Measurements from ENCODE around the gene IL31RA.

The IL31RA gene

DNA sequence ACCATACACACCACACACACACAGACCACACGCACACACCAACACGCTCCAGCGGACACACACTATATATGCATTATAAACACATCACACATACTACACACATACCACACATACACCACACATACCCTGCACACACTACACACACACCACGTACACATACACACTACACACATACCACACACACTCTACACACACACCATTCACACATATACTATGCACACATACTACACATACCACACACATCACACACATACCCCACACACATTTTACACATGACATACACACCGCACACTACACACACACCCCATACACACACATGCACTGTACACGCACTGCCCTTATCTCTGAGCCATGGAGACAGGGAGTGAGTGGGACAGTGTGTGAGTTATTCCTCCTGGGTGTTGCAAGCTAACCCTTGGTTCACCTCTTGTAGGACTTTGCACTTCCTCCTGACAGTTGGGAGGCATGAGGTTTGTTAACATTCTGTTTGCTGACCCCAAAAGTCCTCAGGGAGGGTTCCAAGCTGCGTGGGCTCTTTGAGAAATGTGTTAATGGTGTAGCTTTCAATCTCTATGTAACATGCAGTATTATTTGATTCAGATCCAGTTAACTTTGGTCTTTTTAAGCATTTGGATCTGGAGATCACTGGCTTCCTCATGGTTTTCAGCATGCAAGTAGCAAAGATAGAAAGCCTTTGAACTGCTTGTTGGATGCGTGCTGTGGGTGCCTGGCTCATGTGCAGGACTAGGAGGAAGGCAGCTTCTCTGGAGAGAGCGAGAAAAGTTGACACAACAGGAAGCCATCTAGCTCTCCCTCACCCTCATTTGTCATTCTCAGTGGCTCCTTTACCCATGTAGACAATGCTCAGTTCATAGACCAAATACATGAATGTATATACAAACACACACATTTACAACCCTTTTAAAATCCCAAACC is 13.7 kb downstream of the IL31RA start:
- TF ChIP-seq, protein P1, sequence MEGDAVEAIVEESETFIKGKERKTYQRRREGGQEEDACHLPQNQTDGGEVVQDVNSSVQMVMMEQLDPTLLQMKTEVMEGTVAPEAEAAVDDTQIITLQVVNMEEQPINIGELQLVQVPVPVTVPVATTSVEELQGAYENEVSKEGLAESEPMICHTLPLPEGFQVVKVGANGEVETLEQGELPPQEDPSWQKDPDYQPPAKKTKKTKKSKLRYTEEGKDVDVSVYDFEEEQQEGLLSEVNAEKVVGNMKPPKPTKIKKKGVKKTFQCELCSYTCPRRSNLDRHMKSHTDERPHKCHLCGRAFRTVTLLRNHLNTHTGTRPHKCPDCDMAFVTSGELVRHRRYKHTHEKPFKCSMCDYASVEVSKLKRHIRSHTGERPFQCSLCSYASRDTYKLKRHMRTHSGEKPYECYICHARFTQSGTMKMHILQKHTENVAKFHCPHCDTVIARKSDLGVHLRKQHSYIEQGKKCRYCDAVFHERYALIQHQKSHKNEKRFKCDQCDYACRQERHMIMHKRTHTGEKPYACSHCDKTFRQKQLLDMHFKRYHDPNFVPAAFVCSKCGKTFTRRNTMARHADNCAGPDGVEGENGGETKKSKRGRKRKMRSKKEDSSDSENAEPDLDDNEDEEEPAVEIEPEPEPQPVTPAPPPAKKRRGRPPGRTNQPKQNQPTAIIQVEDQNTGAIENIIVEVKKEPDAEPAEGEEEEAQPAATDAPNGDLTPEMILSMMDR (IDR thresholded peaks at IDR 0.05): no peak

DNA sequence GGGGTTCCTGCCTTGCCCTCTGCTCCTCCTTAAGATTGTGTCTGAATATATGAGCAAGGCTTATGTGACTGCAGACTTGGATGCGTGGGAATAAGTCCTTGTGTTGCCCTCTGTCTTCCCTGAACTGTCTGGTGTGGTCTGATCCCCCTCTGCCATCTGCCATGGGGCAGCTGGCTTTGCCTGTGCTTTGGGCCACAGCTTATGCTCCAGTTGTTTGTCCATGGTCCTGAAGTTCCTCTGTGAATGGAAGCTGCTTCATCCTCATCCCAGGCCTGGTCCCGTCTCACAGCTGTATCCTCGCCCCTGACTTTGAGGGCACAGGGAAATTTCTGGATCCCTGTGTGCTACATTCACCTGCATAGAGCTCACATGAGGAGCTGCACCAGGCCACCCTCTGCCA is 14.7 kb downstream of the IL31RA start:
- TF ChIP-seq, protein P1 (IDR thresholded peaks at IDR 0.05): no peak

DNA sequence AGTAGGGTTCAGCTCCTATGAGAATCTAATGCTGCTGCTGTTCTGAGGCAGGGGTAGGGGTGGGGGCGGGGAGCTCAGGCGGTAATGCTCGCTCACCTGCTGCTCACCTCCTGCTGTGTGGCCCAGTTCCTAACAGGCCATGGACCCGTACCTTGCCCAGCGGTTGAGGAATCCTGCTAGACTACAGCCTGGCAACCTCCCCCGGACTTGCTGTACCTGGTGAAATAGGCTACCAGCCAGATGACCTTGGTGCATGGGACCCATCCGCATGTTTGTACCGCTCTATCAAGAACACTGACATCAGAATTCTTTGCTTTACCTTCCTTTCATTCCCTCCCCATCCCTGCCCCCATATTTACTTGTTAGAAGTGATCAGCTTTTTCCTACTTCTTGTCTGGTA is 15.3 kb downstream of the IL31RA start:
- TF ChIP-seq, protein P1 (IDR thresholded peaks at IDR 0.05): no peak

DNA sequence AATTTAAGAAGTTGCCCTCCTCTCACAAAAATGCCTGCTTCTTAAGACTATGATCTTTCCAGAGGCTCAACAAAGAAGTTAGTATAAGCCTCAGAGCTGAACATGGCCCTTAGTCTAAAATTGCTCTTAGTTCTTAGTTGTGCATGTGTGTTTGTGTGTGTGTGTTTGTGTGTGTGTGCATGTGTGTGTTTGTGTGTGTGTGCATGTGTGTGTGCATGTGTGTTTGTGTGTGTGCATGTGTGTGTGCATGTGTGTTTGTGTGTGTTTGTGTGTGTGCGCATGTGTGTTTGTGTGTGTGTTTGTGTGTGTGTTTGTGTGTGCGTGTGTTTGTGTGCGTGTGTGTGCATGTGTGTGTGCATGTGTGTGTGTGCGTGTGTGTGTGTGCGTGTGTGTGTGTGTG is 15.8 kb downstream of the IL31RA start:
- TF ChIP-seq, protein P1 (IDR thresholded peaks at IDR 0.05): no peak

DNA sequence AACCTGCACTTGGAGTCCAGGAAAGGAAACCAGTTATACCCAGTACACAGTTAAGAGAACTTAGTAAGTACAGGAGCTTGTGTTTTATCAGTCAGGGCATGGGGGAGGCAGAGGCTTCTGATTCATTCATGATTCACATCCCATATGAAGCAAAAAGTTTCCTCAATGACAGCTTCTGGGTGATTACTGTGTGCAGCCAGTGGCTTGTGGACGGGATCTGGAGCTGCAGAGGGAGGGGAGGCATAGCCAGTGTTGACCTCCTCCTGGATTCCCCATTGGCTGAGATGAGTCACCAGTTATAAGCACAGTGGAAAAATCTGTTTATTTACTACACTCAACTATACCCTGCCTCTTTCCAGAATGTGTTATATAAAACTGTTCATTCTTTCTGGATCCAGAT is 17.7 kb downstream of the IL31RA start:
- TF ChIP-seq, protein P1 (IDR thresholded peaks at IDR 0.05): no peak

DNA sequence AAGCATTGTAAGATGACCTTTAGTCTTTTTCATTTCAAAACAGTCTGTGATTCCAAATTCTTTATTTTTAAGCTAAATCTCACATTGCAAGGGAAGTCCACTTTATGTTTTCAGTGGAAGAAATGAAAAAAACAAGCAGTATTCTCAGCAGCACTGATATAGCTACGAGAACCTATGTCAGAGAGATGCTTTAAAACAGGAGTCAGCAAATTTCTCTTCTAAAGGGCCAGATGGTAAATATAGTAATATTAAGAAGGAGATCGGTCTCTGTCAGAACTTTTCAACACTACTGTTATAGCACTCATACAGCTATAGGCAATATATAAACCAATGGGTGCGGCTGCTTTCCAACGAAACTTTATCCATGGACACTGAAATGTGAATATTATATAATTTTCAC is 18.7 kb downstream of the IL31RA start:
- TF ChIP-seq, protein P1 (IDR thresholded peaks at IDR 0.05): no peak

DNA sequence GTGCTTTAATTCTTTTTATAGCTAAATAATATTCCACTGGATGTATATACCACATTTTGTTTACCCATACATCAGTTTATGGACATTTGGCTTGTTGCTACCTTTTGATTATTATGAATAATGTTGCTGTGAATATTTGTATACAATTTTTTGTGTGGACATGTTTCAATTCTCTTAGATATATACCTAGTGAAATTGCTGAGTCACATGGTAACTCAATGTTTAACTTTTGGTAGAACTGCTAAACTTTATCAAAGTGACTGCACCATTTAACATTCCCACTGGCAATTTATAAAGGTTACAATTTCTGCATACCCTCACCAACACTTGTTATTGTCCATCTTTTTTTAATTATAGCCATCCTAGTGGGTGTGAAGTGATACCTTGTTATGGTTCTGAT is 22.1 kb downstream of the IL31RA start:
- TF ChIP-seq, protein P1 (IDR thresholded peaks at IDR 0.05): no peak

All from LNCAP (cell line).